CD8-positive, alpha-beta memory T cell (primary cell): ENCODE data around the gene UVRAG. TPM values are rescaled to one million over a fixed set of nuclear protein-coding genes. Genes with fewer than 3 reads are reported as not detected.

Source experiments
- CTCF ChIA-PET: fragments of 350-600 bp; sonication (Branson Sonifier 250); formaldehyde crosslinking; loops from one replicate; lab custom pipeline; 2021; ENCODE audit warnings: antibody characterized with exemption; lab: Charles Lee
- POLR2A ChIA-PET: fragments of 350-600 bp; sonication (Branson Sonifier 250); formaldehyde crosslinking; loops from one replicate; lab custom pipeline; 2021; ENCODE audit warnings: antibody characterized with exemption; lab: Charles Lee
- DNase-seq, 5 donors: peaks; one replicate each; pipeline versions ENCODE4 v3.0.0 to v3.0.0-alpha.2; 2020 to 2022; ENCODE audit warnings: mixed read lengths in 1 of 5
- H3K27ac ChIP-seq: one replicate; pipeline ENCODE4 v1.7.0; 2013; ENCODE audit warnings: low read depth, mild to moderate bottlenecking, low read length, moderate library complexity
- H3K27me3 ChIP-seq: 2 replicates; pipeline ENCODE4 v1.7.0; 2013; ENCODE audit warnings: low read length, mild to moderate bottlenecking; ENCODE audit not compliant: insufficient read depth, poor library complexity, severe bottlenecking
- H3K36me3 ChIP-seq: 2 replicates; pipeline ENCODE4 v1.7.0; 2013; ENCODE audit warnings: mild to moderate bottlenecking, low read length, moderate library complexity; ENCODE audit not compliant: insufficient read depth
- H3K4me1 ChIP-seq: 2 replicates; pipeline ENCODE4 v1.7.0; 2013; ENCODE audit warnings: mild to moderate bottlenecking, low read length, moderate library complexity; ENCODE audit not compliant: insufficient read depth
- H3K4me3 ChIP-seq: 2 replicates; pipeline ENCODE4 v1.7.0; 2013; ENCODE audit warnings: mild to moderate bottlenecking, low read length
- H3K9me3 ChIP-seq: 2 replicates; pipeline ENCODE4 v1.7.0; 2013; ENCODE audit warnings: mild to moderate bottlenecking, low read length
- H3K27ac Mint-ChIP-seq, 8 donors: one replicate each; pipeline ENCODE4 v1.8.0; 2020 to 2021; ENCODE audit warnings: mixed read lengths in 8 of 8, mild to moderate bottlenecking in 6 of 8, inconsistent platforms in 3 of 8, moderate library complexity in 3 of 8
- H3K27me3 Mint-ChIP-seq, 2 donors: one replicate each; pipeline ENCODE4 v1.8.0; 2020 to 2021; ENCODE audit warnings: mixed read lengths in 2 of 2, mild to moderate bottlenecking in 1 of 2, moderate library complexity in 1 of 2
- H3K36me3 Mint-ChIP-seq, 3 donors: one replicate each; pipeline ENCODE4 v1.8.0; 2020 to 2021; ENCODE audit warnings: mixed read lengths in 3 of 3, inconsistent platforms in 1 of 3, mild to moderate bottlenecking in 1 of 3
- H3K4me1 Mint-ChIP-seq, 3 donors: one replicate each; pipeline ENCODE4 v1.8.0; 2020 to 2021; ENCODE audit warnings: mixed read lengths in 3 of 3, inconsistent platforms in 1 of 3, mild to moderate bottlenecking in 1 of 3
- H3K4me3 Mint-ChIP-seq, 7 donors: one replicate each; pipeline ENCODE4 v1.8.0; 2020 to 2021; ENCODE audit warnings: mixed read lengths in 7 of 7, mild to moderate bottlenecking in 6 of 7, moderate library complexity in 4 of 7, inconsistent platforms in 2 of 7
- H3K9me3 Mint-ChIP-seq, 5 donors: one replicate each; pipeline ENCODE4 v1.8.0; 2020 to 2022; ENCODE audit warnings: mixed read lengths in 5 of 5, mild to moderate bottlenecking in 3 of 5, moderate library complexity in 2 of 5, inconsistent platforms in 1 of 5
- polyA plus RNA-seq: library from polyadenylated mRNA; unstranded; fragments of 300-500 nt; fragmentation: Illumina TruSeq; gene quantifications from one replicate; pipeline ENCODE4 v1.2.3, GENCODE V29; 2021
- total RNA-seq, 2 experiments: library from RNA; stranded (reverse); gene quantifications; one replicate each; pipeline ENCODE4 v1.2.3, GENCODE V29; 2021

The UVRAG gene
- total and polyA plus RNA-seq, 3 experiments from 2014 or later = 17.1 to 20.9 (median 18.0) TPM

- no peak overlapping the region for H3K4me3 Mint-ChIP-seq
Measured at GRCh38 chr11:76131142-76131541, 316.1 kb downstream of the UVRAG start.

GRCh38 chr11:76131671-76132631 lies 316.9 kb downstream of the UVRAG start:
- Mint-ChIP-seq H3K36me3 (peaks cover 0 to 21% (median 12%) of the 10 kb centered on the region in 3 donors), H3K27ac (no peak overlapping the region), H3K9me3 (no peaks in the 10 kb centered on the region), H3K4me1 (peaks cover 14 to 31% (median 22%) of the 10 kb centered on the region in 3 donors), H3K27me3 (no peaks in the 10 kb centered on the region), H3K4me3 (no peak overlapping the region)
- no peaks in the 10 kb centered on the region for H3K36me3 ChIP-seq
- peaks cover 16% of the 10 kb centered on the region for H3K4me1 ChIP-seq
- no peak overlapping the region for H3K4me3 ChIP-seq
- DNase-seq = no peak
- H3K27me3 ChIP-seq = no peaks in the 10 kb centered on the region
- no peaks in the 10 kb centered on the region for H3K9me3 ChIP-seq
- ChIA-PET CTCF (interaction anchor here (2.5 kb wide), 1 partner anchor 21 kb away, joined by 12 read pairs; no protein-coding TSS in a partner anchor), POLR2A (no interaction called here)
- H3K27ac ChIP-seq = no peak overlapping the region

More at GRCh38 chr11:76131142-76131541, 316.1 kb downstream of the UVRAG start:
- Histone ChIP-seq H3K27me3 (no peaks in the 10 kb centered on the region), H3K36me3 (no peaks in the 10 kb centered on the region), H3K27ac (no peak overlapping the region), H3K4me1 (peaks cover 16% of the 10 kb centered on the region), H3K4me3 (no peak overlapping the region), H3K9me3 (no peaks in the 10 kb centered on the region)
- H3K9me3 Mint-ChIP-seq = no peaks in the 10 kb centered on the region
- no peaks in the 10 kb centered on the region for H3K27me3 Mint-ChIP-seq
- H3K36me3 Mint-ChIP-seq = peaks cover 3 to 24% (median 16%) of the 10 kb centered on the region in 3 donors
- ChIA-PET CTCF (interaction anchor here (2.5 kb wide), 1 partner anchor 21 kb away, joined by 12 read pairs; no protein-coding TSS in a partner anchor), POLR2A (no interaction called here)
- peak overlapping the region in 1 of 8 donors; percentile 52 for H3K27ac Mint-ChIP-seq
- H3K4me1 Mint-ChIP-seq = peaks cover 14 to 34% (median 22%) of the 10 kb centered on the region in 3 donors
- no peak for DNase-seq

DNA sequence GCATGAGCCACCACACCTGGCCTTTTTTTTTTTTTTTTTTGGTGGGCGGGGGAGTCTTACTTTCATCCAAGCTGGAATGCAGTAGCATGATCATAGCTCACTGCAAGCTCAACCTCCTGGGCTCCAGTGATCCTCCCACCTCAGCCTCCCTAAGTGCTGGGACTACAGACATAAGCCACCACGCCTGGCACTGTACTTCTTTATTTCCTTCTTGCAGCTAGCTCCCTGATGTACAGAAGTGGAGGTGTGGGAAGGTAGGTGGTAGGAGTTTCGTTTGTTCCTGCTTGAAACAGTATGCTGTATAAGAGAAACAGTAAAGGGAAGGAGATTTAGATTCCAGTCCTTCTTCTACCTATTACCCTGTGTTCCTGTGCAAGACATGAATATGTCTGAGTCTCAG lies 319.2 kb downstream of the UVRAG start:
- Histone ChIP-seq H3K27ac (no peak overlapping the region), H3K9me3 (no peaks in the 10 kb centered on the region), H3K4me1 (peaks cover 16% of the 10 kb centered on the region), H3K27me3 (no peaks in the 10 kb centered on the region), H3K4me3 (no peak overlapping the region), H3K36me3 (no peaks in the 10 kb centered on the region)
- DNase-seq = no peak
- POLR2A ChIA-PET = no interaction called here
- H3K4me3 Mint-ChIP-seq = no peak overlapping the region
- no peaks in the 10 kb centered on the region for H3K9me3 Mint-ChIP-seq
- H3K36me3 Mint-ChIP-seq = peaks cover 0 to 24% (median 13%) of the 10 kb centered on the region in 3 donors
- CTCF ChIA-PET = no interaction called here
- H3K27ac Mint-ChIP-seq = peak overlapping the region in 1 of 8 donors; percentile 8
- H3K4me1 Mint-ChIP-seq = peaks cover 14 to 29% (median 22%) of the 10 kb centered on the region in 3 donors
- H3K27me3 Mint-ChIP-seq = no peaks in the 10 kb centered on the region

DNA sequence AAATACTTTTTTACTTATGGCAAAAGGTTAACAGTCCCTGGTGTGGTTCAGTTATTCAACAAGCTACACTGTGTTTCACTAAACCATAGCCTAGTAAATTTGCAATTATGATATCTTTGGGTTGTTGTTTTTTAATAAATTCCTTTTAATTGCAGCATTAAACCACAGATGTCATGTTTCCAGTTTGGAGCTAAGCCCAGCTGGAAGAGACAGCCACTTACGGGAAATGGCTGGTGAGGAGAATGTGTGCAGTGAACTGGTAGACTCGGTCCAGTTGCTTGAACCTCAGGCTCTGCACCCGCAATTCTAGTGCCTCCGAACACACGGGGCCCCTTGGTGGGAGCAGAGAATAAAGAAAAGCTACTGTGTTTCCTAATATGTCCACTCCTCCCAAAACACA lies 320.5 kb downstream of the UVRAG start:
- no peaks in the 10 kb centered on the region for H3K27me3 ChIP-seq
- H3K4me1 Mint-ChIP-seq = peaks cover 14 to 20% (median 18%) of the 10 kb centered on the region in 3 donors
- H3K9me3 ChIP-seq = no peaks in the 10 kb centered on the region
- H3K9me3 Mint-ChIP-seq = no peaks in the 10 kb centered on the region
- H3K27ac Mint-ChIP-seq = no peak overlapping the region
- CTCF ChIA-PET = interaction anchor here (0.7 to 1.1 kb wide), 2 partner anchors 15 to 73 kb away, joined by 3 read pairs; no protein-coding TSS in a partner anchor
- DNase-seq = no peak
- no peak overlapping the region for H3K4me3 ChIP-seq
- no peaks in the 10 kb centered on the region for H3K36me3 ChIP-seq
- H3K36me3 Mint-ChIP-seq = peaks cover 0 to 29% (median 12%) of the 10 kb centered on the region in 3 donors
- H3K4me3 Mint-ChIP-seq = no peak overlapping the region
- peaks cover 16% of the 10 kb centered on the region for H3K4me1 ChIP-seq
- POLR2A ChIA-PET = no interaction called here
- no peak overlapping the region for H3K27ac ChIP-seq
- no peaks in the 10 kb centered on the region for H3K27me3 Mint-ChIP-seq

- H3K36me3 ChIP-seq = no peaks in the 10 kb centered on the region
- no peaks in the 10 kb centered on the region for H3K9me3 Mint-ChIP-seq
- CTCF ChIA-PET = interaction anchor here (2.5 kb wide), 1 partner anchor 13 kb away, joined by 10 read pairs; no protein-coding TSS in a partner anchor
Measured at GRCh38 chr11:76139314-76139713, 324.3 kb downstream of the UVRAG start.

GRCh38 chr11:76140912-76141574 lies 326.0 kb downstream of the UVRAG start:
- H3K27me3 ChIP-seq = no peaks in the 10 kb centered on the region
- H3K4me1 Mint-ChIP-seq = peaks cover 0 to 4% (median 0%) of the 10 kb centered on the region in 3 donors
- H3K9me3 ChIP-seq = no peaks in the 10 kb centered on the region
- ChIA-PET POLR2A (interaction anchor here (0.6 kb wide), 1 partner anchor 494 kb away, joined by 3 read pairs; no protein-coding TSS in a partner anchor), CTCF (interaction anchor here (1.0 to 2.5 kb wide), 3 partner anchors 9 to 11 kb away, joined by 3 to 10 read pairs (median 6); no protein-coding TSS in a partner anchor)
- DNase-seq = no peak
- no peaks in the 10 kb centered on the region for H3K27me3 Mint-ChIP-seq
- no peak overlapping the region for H3K27ac Mint-ChIP-seq
- H3K36me3 ChIP-seq = no peaks in the 10 kb centered on the region
- no peak overlapping the region for H3K4me3 ChIP-seq
- H3K36me3 Mint-ChIP-seq = peaks cover 0 to 42% (median 15%) of the 10 kb centered on the region in 3 donors
- H3K4me1 ChIP-seq = no peaks in the 10 kb centered on the region
- no peak overlapping the region for H3K27ac ChIP-seq
- H3K4me3 Mint-ChIP-seq = no peak overlapping the region
- H3K9me3 Mint-ChIP-seq = no peaks in the 10 kb centered on the region

More at GRCh38 chr11:76139314-76139713, 324.3 kb downstream of the UVRAG start:
- Mint-ChIP-seq H3K36me3 (peaks cover 0 to 52% (median 19%) of the 10 kb centered on the region in 3 donors), H3K27ac (peak overlapping the region in 3 of 8 donors; percentile 57 to 73 (median 66)), H3K27me3 (no peaks in the 10 kb centered on the region), H3K4me1 (peaks cover 0 to 4% (median 0%) of the 10 kb centered on the region in 3 donors), H3K4me3 (no peak overlapping the region)
- POLR2A ChIA-PET = no interaction called here
- no peaks in the 10 kb centered on the region for H3K9me3 ChIP-seq
- no peak for DNase-seq
- H3K4me3 ChIP-seq = no peak overlapping the region
- no peak overlapping the region for H3K27ac ChIP-seq
- H3K4me1 ChIP-seq = no peaks in the 10 kb centered on the region
- H3K27me3 ChIP-seq = no peaks in the 10 kb centered on the region

DNA sequence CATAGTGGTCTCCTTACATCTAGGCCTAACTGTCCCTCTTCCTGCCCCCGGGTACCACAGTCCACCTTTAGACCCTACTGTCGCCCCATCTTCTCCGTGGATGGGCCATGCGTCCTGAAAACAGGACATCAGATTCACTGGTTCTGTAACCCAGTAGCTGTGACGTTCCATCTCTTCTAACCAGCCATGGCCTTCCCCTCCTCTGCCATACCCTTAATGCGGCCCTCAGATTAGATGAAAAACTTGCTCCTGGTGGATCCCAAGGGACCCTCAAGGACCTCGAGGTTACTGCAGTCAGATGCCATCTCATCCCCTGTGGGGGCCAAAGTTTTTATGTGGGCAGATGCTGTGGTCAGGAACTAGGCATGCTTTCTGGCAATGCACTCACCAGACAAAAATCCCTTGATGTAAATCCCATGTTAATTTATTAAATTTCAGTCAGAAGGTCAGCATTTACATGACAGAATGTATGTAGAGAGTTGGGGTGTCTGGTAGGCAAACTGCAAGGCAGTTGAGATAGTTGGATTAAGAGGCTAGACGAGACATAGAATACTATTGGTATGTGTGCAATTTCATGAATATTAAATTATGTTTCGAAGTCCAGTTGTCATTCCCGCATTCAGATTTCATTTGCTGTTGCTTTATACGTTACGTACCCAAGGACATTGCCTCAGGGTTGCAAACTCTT lies 327.0 kb downstream of the UVRAG start:
- H3K27me3 Mint-ChIP-seq = no peaks in the 10 kb centered on the region
- H3K36me3 ChIP-seq = no peaks in the 10 kb centered on the region
- ChIA-PET CTCF (interaction anchor here (1.0 to 2.6 kb wide), 2 partner anchors 10 to 11 kb away, joined by 3 to 13 read pairs; no protein-coding TSS in a partner anchor), POLR2A (no interaction called here)
- H3K27ac ChIP-seq = no peak overlapping the region
- peak overlapping the region in 1 of 7 donors; percentile 46 for H3K4me3 Mint-ChIP-seq
- peaks cover 0 to 4% (median 0%) of the 10 kb centered on the region in 3 donors for H3K4me1 Mint-ChIP-seq
- H3K36me3 Mint-ChIP-seq = peaks cover 0 to 40% (median 14%) of the 10 kb centered on the region in 3 donors
- no peaks in the 10 kb centered on the region for H3K27me3 ChIP-seq
- H3K27ac Mint-ChIP-seq = no peak overlapping the region
- DNase-seq = no peak
- H3K9me3 Mint-ChIP-seq = no peaks in the 10 kb centered on the region
- H3K9me3 ChIP-seq = no peaks in the 10 kb centered on the region
- H3K4me3 ChIP-seq = no peak overlapping the region
- no peaks in the 10 kb centered on the region for H3K4me1 ChIP-seq
